Activated T-helper 17 cell treated with anti-CD3 and anti-CD28 coated beads, Interleukin-2, amount 50 U/mL, for 72 hours (primary cell): ENCODE data around the gene ZBP1. TPM values are rescaled to one million over a fixed set of nuclear protein-coding genes. Genes with fewer than 3 reads are reported as not detected.
"Not testable (repeated sequence)": the region's sequence is repeated elsewhere in the genome, so short reads cannot be mapped to it uniquely, and the experiment has no call there.

Experiments
- ATAC-seq: fragments of 150-1000 bp; cut with Tn5 transposase; replicated peaks from 2 replicates; pipeline ENCODE4 v1.10.0; 2021; ENCODE audit warnings: mild to moderate bottlenecking, moderate library complexity
- H3K27ac Mint-ChIP-seq: one replicate; pipeline ENCODE4 v1.8.0; 2022; ENCODE audit warnings: mixed read lengths
- H3K27me3 Mint-ChIP-seq: one replicate; pipeline ENCODE4 v1.8.0; 2022; ENCODE audit warnings: mixed read lengths
- H3K36me3 Mint-ChIP-seq: one replicate; pipeline ENCODE4 v1.8.0; 2022; ENCODE audit warnings: low read depth, mild to moderate bottlenecking, mixed read lengths
- H3K4me1 Mint-ChIP-seq: one replicate; pipeline ENCODE4 v1.8.0; 2022; ENCODE audit warnings: mixed read lengths
- H3K4me3 Mint-ChIP-seq: one replicate; pipeline ENCODE4 v1.8.0; 2022; ENCODE audit warnings: mild to moderate bottlenecking, mixed read lengths
- H3K9me3 Mint-ChIP-seq: one replicate; pipeline ENCODE4 v1.8.0; 2022; ENCODE audit warnings: mixed read lengths
- total RNA-seq, 2 donors: library from RNA; stranded (reverse); gene quantifications; one replicate each; pipeline ENCODE4 v1.2.3, GENCODE V29; 2022

The ZBP1 gene
- total RNA-seq, 2 donors from 2014 or later: 1.0 to 1.7 TPM

DNA sequence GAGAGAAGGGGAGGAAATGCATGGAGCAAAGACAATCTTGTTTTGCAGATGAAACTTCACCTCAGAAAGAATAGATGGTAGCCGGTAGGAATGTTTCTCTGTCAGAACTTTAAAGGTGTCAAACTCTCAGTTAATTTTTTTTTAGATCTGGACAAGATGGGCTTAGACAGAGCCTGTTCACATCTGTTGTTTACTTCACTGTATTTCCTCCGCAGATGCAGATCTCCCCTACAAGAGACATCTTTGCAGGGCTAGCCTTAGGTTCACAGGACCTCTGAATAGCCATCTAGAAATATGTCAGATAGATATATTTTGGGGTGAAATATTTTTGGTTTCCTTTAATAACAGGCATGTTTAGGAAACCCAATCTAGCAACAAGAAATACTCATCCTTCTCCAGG, 12.1 kb upstream of the ZBP1 start:
- no peak for ATAC-seq
- peaks cover 24% of the 10 kb centered on the region for H3K27me3 Mint-ChIP-seq
- H3K9me3 Mint-ChIP-seq: peaks cover 18% of the 10 kb centered on the region
- peaks cover 28% of the 10 kb centered on the region for H3K4me1 Mint-ChIP-seq
- H3K27ac Mint-ChIP-seq: no peak overlapping the region
- no peaks in the 10 kb centered on the region for H3K36me3 Mint-ChIP-seq
- no peak overlapping the region for H3K4me3 Mint-ChIP-seq

DNA sequence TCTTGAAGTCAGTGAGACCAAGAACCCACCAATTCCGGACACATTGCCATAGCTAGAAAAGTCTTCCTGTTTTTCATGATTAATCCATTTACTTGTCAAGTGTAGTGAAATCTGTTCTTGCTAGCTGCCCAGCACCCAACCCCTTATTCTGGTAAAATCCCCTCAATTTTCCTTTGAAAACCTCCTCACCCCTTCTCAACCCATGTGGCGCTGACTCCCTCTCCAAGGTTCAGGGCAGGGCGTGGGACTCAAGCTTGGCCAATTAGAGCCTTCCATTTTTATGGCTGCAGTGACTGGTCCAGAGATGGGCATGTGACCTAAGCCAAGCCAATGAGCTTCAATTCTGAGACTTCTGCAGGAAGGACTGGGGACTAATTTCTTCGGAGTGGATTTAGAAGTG, 9.8 kb upstream of the ZBP1 start:
- Mint-ChIP-seq H3K9me3 (peaks cover 6% of the 10 kb centered on the region), H3K4me1 (peaks cover 28% of the 10 kb centered on the region), H3K4me3 (peak overlapping the region; percentile 79), H3K27me3 (peaks cover 7% of the 10 kb centered on the region), H3K36me3 (no peaks in the 10 kb centered on the region), H3K27ac (peak overlapping the region; percentile 67)
- ATAC-seq: peak; percentile 84

DNA sequence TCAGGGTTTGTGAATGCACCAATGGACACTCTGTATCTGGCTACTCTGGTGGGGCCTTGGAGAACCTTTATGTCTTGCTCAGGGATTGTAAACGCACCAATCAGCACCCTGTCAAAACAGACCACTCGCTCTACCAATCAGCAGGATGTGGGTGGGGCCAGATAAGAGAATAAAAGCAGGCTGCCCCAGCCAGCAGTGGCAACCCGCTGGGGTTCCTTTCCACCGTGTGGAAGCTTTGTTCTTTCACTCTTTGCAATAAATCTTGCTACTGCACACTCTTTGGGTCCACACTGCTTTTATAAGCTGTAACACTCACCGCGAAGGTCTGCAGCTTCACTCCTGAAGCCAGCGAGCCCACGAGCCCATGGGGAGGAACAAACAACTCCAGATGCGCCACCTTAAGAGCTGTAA, 9.3 kb upstream of the ZBP1 start:
- not testable (repeated sequence) for H3K36me3 Mint-ChIP-seq, ATAC-seq, H3K27me3 Mint-ChIP-seq, H3K9me3 Mint-ChIP-seq
- Mint-ChIP-seq H3K27ac (peak overlapping the region; percentile 67), H3K4me3 (peak overlapping the region; percentile 79), H3K4me1 (peaks cover 28% of the 10 kb centered on the region)

DNA sequence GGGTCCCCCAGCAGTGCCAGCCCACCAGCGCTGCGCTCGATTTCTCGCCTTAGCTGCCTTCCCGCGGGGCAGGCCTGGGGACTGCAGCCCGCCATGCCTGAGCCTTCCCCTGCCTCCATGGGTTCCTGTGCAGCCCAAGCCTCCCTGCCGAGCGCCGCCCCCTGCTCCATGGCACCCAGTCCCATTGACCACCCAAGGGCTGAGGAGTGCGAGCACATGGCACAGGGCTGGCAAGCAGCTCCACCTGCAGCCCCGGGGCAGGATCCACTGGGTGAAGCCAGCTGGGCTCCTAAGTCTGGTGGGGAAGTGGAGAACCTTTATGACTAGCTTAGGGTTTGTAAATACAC, 8.7 kb upstream of the ZBP1 start:
- H3K27ac Mint-ChIP-seq, H3K9me3 Mint-ChIP-seq, H3K36me3 Mint-ChIP-seq, H3K27me3 Mint-ChIP-seq, ATAC-seq: not testable (repeated sequence)
- Mint-ChIP-seq H3K4me3 (peak overlapping the region; percentile 79), H3K4me1 (peaks cover 25% of the 10 kb centered on the region)

DNA sequence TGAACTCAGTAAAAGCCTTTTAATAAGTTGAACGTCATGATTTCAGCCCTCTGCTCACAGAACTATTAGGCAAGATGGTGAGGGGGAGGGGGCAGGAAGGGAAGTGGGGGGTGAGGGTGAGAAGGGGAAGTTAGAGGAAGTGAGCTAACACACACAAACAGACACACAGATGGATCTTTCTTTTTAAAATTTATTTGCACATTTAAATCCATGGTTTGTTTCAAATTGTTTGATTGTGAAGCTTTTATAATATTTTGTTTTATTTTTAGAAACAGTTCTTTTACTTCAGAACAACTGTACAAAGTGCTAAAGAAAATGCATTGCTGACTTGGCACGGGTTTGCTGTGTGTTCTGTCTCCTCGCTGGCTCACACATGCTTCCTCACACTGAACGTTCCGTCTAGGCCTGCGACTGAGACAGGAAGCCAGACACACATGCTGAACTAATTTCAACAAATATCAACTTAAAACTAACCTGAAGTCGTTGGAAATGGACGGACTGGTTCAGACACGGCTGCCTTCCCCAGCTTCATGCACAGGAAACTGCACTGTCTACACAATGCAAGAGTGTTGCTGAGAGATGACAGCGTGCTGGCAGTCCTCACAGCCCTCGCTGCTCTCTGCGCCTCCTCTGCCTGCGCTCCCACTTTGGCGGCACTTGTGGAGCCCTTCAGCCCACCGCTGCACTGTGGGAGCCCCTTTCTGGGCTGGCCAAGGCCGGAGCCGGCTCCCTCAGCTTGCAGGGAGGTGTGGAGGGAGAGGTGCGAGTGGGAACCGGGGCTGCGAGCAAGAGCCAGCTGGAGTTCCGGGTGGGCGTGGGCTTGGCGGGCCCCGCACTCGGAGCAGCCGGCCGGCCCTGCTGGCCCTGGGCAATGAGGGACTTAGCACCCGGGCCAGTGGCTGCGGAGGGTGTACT, 8.1 kb upstream of the ZBP1 start:
- ATAC-seq: peak; percentile 78
- Mint-ChIP-seq H3K27ac (peak overlapping the region; percentile 58), H3K9me3 (peaks cover 3% of the 10 kb centered on the region), H3K4me3 (peak overlapping the region; percentile 79), H3K4me1 (peaks cover 22% of the 10 kb centered on the region), H3K27me3 (peaks cover 3% of the 10 kb centered on the region), H3K36me3 (no peaks in the 10 kb centered on the region)

DNA sequence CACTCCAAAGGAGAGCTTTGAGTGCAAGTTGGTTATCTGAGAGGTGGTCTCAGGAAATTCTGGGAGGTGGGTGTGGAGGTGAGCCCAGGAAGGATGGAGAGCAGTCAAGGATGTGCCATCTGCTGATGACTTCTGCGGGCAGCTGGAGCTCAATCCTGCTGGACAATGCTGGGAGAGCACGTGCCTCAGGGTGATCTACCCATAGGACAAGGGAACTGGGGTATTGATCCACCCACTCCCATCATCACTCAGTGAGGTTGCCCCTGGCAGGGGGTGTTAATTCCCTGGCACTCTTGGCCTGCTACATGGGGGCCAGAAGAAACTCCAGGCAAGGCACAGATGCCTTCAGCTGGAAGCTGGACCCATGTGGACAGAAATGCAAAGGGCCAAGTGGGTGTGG, 7.1 kb upstream of the ZBP1 start:
- no peaks in the 10 kb centered on the region for H3K27me3 Mint-ChIP-seq
- peaks cover 3% of the 10 kb centered on the region for H3K9me3 Mint-ChIP-seq
- peaks cover 21% of the 10 kb centered on the region for H3K4me1 Mint-ChIP-seq
- peak overlapping the region; percentile 74 for H3K4me3 Mint-ChIP-seq
- ATAC-seq: no peak
- no peak overlapping the region for H3K27ac Mint-ChIP-seq
- H3K36me3 Mint-ChIP-seq: no peaks in the 10 kb centered on the region

DNA sequence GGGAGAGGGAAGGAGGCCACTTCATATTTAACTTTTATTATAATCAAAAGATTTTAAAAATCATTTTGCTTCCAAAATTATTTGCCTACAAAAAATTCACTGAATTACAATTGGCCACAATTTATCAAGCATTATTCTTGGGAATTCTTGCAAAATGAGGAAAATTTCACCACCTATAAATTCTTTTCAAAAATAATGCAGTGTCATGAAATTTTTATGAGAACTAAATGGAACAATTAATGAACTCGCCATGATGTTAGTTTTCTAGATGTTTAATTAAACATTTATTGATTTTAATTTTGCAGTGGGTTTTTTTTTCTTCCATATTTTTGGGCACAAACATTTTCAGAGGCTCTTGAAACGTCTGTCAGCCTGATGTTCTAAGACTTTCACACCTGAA, 5.8 kb upstream of the ZBP1 start:
- ATAC-seq: no peak
- H3K4me1 Mint-ChIP-seq: peaks cover 26% of the 10 kb centered on the region
- peaks cover 3% of the 10 kb centered on the region for H3K9me3 Mint-ChIP-seq
- H3K27ac Mint-ChIP-seq: no peak overlapping the region
- H3K27me3 Mint-ChIP-seq: no peaks in the 10 kb centered on the region
- H3K4me3 Mint-ChIP-seq: peak overlapping the region; percentile 13
- no peaks in the 10 kb centered on the region for H3K36me3 Mint-ChIP-seq

DNA sequence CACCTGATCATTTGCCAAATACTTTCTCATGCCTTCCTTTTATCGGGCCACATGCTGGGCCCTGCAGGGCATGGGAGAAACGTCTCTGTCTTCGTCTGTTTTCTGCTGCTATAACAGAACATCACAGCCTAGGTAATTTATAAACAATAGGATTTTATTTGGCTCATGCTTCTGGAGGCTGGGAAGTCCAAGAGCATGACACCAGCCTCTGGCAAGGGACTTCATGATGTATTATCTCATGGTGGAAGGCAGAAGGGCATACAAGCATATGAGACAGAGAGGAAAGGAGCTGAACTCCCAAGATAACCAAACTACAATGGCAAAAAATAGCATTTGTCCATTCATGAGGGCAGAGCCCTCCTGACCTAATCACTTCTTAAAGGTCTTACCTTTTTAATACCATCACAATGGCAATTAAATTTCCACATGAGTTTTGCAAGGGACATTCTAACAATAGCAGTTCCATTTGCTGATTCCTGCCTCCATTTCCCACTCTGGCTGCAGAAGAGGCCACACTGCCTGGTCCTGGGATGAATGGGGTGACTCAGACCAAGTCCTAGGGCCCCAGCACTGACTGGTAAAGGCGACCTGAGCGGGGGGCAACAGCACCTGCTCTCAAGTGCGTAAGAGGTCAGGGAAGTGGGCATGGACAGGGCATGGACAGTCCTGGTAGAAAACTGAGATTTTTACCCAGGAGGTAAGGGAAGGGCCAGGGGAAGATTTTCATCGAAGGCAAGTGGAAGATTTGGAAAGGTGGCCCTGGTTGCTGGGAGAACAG, 5.1 kb upstream of the ZBP1 start:
- no peaks in the 10 kb centered on the region for H3K27me3 Mint-ChIP-seq
- H3K27ac Mint-ChIP-seq: no peak overlapping the region
- no peaks in the 10 kb centered on the region for H3K36me3 Mint-ChIP-seq
- peaks cover 28% of the 10 kb centered on the region for H3K4me1 Mint-ChIP-seq
- no peak for ATAC-seq
- H3K4me3 Mint-ChIP-seq: no peak overlapping the region
- H3K9me3 Mint-ChIP-seq: peaks cover 3% of the 10 kb centered on the region

DNA sequence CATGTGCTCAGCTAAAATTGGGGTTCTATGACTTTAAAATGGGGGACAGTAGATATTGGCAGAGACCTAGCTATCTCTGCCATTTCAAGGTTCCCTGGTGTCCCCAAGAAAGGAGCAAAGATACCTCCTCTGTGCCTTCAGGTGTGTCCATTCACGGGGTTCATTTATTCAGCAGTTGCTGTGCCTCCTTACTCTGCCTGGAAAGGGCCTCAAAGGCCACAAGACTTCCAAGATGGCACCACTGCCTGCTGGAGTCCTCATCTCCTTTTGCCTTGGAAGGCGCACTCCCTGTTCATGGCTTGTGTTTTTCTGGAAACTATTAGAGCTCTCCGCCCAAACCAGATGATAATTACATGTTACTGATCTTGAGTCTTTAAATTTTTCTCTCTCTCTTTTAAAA, 3.9 kb upstream of the ZBP1 start:
- H3K27me3 Mint-ChIP-seq: no peaks in the 10 kb centered on the region
- no peaks in the 10 kb centered on the region for H3K36me3 Mint-ChIP-seq
- no peaks in the 10 kb centered on the region for H3K9me3 Mint-ChIP-seq
- no peak for ATAC-seq
- H3K4me1 Mint-ChIP-seq: peaks cover 29% of the 10 kb centered on the region
- no peak overlapping the region for H3K27ac Mint-ChIP-seq
- H3K4me3 Mint-ChIP-seq: no peak overlapping the region

DNA sequence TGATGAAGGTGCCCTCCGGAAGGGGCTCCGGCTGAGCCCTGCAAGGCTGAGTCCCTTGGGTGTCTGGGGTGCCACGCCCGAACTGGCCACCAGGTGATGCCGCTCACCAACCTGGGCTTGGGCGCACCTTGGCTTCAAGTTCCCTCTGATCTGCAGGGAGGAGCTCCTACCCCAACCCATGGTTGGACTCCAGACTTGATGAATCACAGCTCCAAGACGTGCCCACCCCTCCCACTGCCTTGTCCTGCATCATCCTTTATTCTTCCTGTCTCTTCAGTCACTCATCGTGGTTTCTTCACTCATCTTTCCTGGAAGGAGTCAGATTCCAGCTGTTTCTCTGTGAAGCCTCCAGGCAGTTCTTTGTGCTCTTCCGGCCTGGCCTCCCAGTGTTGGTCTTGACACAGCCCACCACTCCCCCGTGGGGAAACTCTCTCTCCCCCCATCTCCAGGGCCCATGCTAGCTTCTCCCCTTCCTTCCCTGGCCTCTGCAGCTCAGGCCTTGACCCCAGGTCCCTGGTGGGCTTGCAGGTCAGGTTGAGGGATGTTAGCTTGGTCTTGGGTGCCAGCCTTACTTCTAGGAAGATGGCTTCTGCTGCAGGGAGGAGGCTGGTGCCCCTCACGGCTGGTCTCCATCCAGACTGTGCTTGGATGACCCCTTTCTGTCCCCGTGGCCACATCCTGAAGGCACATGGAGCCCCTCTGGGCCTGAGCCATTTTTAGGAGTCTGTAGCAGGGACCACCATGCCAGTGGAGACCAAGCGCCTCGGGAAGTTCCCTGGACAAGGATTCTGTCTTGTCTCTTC, 2.6 kb upstream of the ZBP1 start:
- Mint-ChIP-seq H3K4me3 (peak overlapping the region; percentile 32), H3K4me1 (peaks cover 34% of the 10 kb centered on the region), H3K27me3 (no peaks in the 10 kb centered on the region), H3K36me3 (no peaks in the 10 kb centered on the region), H3K9me3 (no peaks in the 10 kb centered on the region), H3K27ac (no peak overlapping the region)
- ATAC-seq: no peak

DNA sequence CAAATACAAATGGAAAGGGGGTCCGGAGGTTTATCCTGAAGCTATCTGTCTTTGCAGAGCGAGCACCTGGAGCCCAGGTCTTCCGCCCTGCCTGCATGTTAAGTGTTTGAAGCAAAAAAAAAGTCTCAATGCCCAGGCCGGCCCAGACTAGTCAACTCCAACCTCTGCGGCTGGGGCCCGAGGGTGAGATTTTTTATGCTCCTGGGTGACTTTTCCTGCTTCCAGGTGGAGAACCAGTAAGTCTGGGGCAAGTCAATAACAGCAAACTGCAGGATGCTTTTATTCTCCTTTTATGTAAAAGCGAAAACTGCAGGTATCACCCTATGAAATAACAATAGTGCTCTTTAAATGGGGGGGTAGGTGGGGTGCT, 2.0 kb upstream of the ZBP1 start:
- H3K4me1 Mint-ChIP-seq: peaks cover 37% of the 10 kb centered on the region
- no peak for ATAC-seq
- H3K27me3 Mint-ChIP-seq: no peaks in the 10 kb centered on the region
- H3K27ac Mint-ChIP-seq: no peak overlapping the region
- H3K9me3 Mint-ChIP-seq: no peaks in the 10 kb centered on the region
- no peaks in the 10 kb centered on the region for H3K36me3 Mint-ChIP-seq
- H3K4me3 Mint-ChIP-seq: peak overlapping the region; percentile 32

DNA sequence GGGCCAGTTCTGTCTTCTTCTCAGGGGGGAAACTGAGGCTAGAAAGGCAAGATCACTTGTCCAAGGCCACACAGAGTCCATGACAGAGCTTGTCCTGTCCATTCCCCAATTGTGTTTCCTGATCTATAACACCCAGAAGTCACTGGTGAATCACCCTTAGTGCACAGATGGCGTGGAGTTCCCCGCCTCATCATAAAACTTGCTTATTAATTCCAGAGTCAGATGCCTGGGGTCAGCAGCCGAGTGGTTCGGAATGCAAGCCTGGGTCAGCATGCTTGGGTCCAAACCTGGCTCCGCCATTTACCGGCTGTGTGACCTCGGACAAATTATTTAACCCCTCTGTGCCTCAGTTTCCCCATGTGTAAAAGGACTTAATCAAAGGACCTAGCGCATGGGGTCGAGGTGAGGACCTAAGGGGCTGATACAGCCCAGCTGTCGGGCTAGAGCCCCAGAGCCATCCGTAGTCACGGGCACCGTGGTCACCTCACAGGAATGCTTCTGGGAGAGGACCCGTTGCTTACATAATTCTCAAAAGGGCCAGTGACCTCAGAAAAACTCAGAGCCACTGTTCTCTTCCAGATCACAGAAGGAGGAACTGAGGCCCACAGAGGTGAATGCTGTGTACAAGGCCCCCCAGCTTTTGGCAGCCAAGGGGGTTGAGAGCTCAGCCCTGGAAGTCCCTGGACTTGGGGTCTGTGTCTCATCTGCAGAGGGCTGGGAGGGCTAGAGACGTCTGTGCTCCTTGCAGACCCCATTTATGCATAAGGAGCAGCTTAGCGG, 1.4 kb upstream of the ZBP1 start:
- Mint-ChIP-seq H3K27me3 (no peaks in the 10 kb centered on the region), H3K27ac (peak overlapping the region; percentile 76), H3K4me3 (peak overlapping the region; percentile 83)

DNA sequence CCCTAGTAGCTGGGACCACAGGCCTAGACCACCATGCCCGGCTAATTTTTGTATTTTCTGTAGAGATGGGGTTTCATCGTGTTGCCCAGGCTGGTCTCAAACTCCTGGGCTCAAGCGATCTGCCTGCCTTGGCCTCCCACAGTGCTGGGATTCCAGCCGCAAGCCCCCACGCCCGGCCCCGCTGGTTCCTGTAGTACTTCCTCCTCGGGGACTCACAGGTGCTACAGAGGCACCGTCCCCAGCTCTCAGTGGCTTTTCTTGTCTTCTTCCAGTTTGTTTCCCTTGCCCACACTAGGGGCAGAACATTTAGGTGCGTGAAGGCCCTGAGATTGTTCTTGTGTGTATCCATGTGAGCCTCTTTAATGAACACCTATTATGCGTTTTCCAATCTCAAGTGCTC, 773 bp upstream of the ZBP1 start:
- no peaks in the 10 kb centered on the region for H3K27me3 Mint-ChIP-seq
- H3K36me3 Mint-ChIP-seq: no peaks in the 10 kb centered on the region
- H3K4me1 Mint-ChIP-seq: peaks cover 41% of the 10 kb centered on the region
- no peaks in the 10 kb centered on the region for H3K9me3 Mint-ChIP-seq
- no peak for ATAC-seq
- H3K27ac Mint-ChIP-seq: peak overlapping the region; percentile 81
- H3K4me3 Mint-ChIP-seq: peak overlapping the region; percentile 83

More for the DNA sequence above, 1.4 kb upstream of the ZBP1 start:
- Mint-ChIP-seq H3K4me1 (peaks cover 41% of the 10 kb centered on the region), H3K9me3 (no peaks in the 10 kb centered on the region), H3K36me3 (no peaks in the 10 kb centered on the region)
- no peak for ATAC-seq
